NCI-H774 (cell line): ENCODE data around the gene PRMT2.
"Not testable (repeated sequence)": the region's sequence is repeated elsewhere in the genome, so short reads cannot be mapped to it uniquely, and the experiment has no call there.

Source experiments
- DNase-seq: peaks from one replicate; lab custom pipeline; 2025; lab: John Stamatoyannopoulos, UW

The PRMT2 gene

DNA sequence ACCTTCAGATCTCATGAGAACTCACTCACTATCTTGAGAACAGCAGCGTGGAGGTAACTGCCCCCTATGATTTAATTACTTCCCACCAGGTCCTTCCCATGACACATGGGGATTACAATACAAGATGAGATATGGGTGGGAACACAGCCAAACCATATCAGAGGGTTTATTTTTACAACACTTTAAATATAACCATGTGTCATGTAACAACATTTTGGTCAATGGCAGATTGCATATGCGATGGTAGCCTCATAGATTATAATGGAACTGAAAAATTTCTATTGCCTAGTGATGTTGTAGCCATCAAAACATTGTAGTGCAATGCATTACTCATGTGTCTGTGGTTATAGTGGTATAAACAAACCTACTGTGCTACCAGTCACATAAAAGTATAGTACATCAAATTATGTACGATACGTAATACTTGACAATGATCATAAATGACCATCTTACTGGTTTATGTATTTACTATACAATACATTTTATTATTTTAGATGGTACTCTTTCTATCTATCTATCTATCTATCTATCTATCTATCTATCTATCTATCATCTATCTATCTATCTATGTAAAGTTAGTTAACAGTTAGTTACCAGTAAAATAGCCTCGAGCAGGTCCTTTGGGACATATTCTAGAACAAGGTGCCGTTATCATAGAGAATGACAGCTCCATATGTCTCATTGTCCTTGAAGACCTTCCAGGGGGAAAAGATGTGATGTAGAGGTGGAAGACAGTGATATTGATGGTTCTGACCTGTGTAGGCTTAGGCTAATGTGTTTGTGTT is 18.0 kb upstream of the PRMT2 start:
- no peak for DNase-seq

DNA sequence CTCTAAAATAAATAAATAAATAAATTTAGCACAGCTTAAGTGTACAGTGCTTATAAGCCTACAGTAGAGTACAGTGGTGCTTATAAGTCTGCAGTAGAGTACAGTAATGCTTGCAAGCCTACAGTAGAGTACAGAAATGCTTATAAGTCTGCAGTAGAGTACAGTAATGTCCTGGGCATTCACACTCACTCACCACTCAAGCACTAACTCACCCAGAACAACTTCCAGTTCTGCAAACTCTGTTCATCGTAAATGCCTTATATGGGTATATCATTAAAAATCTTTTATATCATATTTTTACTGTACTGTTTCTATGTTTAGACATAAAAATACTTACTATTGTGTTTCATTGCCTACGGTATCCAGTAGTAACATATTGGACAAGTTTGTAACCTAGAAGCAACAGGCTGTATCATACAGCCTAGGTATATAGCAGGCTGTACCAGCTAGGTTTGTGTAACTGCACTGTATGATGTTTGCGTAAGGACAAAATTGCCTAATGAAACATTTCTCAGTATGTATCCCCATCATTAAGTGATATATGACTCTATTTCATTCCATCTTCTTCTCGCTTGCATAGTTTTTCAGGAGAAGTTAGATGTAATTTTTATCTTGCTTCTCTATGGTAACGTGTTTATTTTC is 16.6 kb upstream of the PRMT2 start:
- no peak for DNase-seq

DNA sequence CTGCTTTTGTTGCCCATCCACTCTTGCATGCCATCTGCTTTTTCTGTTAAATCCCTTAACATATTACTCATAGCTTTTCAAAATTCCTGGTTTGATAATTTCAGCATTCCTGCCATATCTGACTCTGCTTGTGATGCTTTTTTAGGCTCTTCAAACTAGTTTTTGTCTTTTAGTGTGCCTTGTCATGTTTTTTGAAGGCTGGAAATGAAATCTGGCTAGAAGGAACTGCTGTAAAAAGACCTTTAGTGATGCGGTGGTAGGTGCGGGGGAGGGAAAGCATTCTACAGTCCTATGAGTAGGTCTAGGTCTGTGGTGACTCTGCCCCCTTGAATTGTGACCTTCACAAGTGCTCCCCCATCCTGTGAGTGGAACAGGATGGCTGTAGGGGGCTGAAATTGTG is 15.6 kb upstream of the PRMT2 start:
- no peak for DNase-seq

DNA sequence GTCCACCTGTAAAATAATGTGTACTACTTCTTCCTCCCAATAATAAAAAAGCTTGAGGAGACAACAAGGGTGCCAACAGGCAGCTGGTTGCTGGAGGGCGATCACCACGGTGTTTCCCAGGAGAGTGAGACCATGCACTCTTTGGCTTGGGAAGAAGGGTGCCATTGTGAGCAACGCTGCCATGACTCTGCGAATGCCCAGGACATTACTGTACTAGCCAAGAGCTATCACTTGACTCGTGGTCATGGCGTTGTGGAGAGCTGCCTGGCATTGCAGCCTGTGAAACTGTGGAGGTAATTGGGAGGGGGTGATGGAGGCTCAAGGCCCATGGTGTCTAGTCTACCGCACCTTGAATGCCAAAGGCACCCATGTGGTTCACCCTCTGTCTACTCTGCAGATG is 14.6 kb upstream of the PRMT2 start:
- DNase-seq, result no peak

DNA sequence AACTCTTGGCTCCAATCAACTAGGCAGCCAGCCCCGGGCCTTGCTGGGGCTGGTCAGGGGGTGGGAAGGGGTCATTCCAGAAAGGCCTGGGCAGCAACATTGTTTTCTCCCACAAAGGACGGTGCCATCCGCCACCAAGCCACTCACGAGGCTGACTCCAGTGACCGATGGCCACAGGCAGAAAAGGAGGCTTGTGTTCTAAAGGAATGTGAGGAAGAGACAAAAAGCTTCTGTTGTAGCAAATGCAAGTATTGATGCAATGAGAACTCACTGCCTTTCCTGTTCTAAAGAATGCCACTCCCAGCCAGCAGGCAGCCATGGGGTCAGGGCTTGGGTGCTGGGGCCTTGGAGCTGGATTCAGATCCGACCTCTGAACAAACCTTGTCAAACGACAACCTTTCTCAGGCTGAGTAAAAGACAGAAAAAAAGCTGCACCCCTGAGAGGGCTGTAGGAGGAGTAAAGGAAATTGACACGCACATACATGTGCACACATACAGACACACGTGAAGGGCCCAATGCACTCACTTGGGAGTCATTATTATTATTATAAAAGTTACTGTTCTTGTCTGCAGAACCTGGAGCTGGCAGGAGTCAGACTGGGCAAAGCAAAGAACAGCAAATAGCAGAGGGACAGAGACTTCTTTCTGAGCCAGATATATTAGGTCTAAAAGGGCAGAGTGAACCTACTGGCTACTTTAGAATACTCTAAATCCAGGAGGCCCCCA is 13.9 kb upstream of the PRMT2 start:
- no peak for DNase-seq

DNA sequence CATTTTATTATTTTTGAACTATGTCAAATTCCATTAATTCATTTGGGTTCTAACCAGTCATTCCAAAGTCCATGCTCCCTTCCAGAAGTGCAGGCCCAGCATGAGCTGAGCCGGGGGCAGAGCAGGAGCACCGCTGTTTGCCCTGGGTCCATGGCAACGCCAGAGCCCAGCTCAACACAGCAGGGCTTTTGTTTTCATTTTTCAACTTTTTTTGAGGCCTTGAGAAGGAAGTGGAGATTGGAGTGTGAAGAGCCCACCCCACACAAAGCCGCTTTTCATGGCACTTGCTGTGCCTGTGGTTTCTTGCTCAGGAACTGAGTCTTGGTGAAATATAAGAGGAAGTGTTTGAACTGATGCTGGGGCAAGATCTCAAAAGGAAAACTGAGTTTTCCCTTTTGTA is 13.2 kb upstream of the PRMT2 start:
- DNase-seq, result no peak

DNA sequence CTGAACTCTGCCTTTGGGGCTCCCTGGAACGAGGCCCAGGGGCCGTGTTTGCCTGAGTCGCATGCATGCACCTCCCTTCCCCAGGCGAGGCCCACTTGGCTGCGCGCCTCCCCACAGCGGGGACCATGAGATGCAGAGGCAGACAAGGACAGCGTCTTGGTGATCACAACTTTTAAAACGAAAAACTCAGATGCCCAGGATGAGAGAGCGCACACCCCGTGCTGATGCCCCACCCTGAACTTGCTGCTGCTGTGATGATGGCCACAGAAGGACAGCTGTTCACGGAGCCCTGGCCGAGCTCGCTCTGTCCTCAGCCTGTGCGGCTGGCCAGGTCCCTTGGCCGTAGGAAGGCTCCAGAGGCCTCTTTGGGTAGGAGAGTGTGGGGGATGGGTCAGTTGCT is 11.4 kb upstream of the PRMT2 start:
- no peak for DNase-seq

DNA sequence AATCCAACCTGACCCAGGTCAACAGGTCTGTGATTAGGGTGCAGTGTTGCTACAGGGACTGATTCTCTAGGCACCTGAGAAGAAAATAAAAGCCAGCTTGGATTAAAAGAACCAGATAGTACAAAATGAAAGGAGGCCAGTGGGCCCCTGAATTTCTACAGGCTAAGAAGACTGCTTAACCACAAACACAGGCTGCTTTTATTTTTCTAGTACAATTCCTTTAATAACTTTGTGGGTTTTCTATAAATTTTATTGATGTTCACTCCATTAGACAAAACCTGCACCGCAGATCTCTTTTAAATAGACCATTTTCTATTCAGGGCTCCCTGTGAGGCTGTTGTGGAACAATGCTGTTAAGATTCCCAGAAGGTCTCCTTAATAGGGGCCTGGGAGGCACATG is 9.7 kb upstream of the PRMT2 start:
- no peak for DNase-seq

DNA sequence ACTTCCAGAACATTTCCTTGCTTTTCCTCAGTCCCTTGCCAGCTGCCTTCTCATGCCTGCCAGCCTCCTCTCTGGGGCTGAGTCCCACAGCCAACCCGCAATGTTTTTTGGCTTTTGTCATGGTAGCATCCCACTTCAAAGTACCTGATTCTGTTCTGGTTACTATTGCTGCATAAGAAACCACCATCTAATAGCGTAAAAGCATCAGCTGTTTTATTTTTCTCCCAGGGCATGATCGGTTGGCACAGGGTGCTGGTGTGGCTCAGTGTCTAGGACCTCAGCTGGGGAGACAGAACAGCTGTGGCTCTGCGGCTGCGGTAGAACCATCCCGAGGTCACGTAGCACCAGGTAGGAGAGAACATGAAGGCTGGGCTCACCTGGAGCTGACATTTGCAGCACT is 8.9 kb upstream of the PRMT2 start:
- DNase-seq, result no peak

DNA sequence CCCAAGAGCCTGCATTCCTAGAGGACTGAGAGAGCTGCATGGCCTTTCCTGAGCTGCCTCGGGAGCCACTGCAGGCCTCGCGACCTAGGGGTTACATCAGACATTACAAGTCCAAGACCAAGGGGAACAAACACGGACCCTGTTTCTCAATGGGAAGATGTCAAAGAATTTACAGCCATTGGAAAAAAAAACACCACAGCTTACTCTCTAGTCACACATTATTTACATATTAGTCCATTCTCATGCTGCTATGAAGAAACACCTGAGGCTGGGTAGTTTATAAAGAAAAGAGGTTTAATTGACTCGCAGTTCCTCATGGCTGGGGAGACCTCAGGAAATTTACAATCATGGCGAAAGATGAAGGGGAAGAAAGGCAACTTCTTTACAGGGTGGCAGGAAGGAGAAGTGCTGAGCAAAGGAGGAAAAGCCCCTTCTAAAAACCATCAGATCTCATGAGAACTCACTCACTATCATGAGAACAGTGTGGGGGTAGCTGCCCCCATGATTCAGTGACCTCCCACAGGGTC is 8.4 kb upstream of the PRMT2 start:
- no peak for DNase-seq

DNA sequence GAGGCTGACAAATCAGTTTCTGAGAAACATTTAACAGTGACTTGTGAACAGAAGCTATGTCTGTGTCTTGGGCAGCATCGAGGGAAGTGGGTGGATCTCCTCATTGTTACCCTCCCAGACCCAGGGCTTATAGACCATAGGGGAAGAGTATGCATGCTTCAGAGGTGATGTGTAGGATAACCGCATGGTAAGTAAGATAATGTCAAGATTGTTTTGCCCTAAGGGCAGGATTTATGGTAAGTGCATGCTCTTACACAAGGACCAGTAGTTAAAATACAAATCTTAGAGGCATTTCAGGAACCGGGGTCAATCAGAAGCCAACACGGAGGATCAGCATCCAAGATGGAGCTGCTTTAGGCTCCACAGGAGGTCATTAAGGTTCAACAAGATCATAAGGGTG is 7.7 kb upstream of the PRMT2 start:
- no peak for DNase-seq

DNA sequence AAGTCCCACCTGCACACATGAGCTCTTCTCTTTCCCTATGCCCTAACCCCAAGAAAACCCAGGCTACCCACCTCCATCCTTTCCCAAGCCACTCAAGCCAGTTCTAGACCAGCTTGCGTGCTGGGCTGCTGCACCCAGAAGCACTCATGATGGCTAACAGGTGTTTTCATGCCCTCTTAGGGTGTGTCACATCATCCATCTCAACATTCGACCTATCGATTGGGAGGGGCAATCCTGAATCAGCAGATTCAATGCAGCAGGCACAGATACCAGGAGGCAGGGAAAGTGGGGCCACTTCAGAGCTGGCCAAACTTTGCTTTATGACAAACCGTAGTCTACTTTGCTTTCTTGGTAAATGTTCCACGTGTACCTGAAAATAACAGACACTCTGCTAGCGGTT is 6.6 kb upstream of the PRMT2 start:
- DNase-seq, result no peak

DNA sequence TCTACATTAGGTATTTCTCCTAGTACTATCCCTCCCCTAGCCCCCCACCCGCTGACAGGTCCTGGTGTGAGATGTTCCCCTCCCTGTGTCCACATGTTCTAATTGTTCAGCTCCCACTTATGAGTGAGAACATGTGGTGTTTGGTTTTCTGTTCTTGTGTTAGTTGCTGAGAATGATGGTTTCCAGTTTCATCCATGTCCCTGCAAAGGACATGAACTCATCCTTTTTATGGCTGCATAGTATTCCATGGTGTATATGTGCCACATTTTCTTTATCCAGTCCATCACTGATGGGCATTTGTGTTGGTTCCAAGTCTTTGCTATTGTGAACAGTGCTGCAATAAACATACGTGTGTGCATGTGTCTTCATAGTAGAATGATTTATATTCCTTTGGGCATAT is 4.6 kb upstream of the PRMT2 start:
- DNase-seq, result not testable (repeated sequence)

DNA sequence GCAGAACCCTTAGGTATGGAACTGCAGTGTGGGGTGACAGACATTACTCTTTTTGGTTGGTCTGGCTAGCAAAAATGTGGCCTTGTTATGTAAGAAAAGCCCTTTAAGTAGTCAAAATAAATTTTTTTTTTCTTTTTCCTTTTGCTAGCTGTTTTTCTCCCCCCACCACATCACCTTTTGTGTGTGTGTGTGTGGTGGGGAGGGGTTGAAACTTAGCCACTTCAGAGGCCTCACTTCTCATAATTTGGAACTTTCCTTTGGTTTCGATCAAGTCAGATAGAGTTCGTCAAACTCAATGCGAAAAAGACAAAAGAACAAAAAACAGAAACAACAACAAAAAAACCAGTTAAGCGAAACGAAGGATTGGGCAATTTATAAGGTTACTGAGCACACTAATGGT is 1.9 kb upstream of the PRMT2 start:
- no peak for DNase-seq

DNA sequence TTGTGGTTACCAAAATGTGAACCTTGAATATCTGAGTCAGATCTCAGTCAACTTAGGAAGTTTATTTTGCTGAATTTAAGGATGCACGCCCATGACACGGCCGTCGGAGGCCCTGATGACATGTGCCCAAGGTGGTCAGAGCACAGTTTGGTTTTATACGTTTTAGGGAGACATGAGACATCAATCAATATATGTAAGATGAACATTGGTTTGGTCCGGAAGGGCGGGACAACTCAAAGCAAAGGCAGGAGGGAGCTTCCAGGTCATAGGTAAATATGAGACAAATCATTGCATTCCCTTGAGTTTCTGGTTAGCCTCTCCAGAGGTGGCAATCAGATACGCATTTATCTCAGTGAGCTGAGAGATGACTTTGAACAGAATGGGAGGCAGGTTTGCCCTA is 1.0 kb upstream of the PRMT2 start:
- DNase-seq, result no peak

DNA sequence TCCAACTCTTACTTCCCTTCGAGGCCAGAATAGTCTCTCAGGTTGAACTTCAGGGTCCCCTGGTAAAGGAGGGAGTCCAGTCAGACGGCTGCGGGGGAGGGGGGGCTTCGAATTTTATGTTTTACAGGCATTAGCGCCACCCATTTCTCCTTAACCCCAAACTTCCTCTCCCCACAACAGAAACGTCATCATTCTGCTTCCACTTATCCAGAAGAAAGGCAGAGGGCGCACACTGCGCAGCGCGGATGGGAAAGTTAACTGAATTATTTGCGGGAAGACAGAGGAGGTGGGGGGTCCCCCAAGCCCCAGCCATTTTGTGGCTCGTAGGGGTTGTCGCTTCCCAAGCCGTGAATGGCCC is 529 bp upstream of the PRMT2 start:
- peak; percentile 18 for DNase-seq

DNA sequence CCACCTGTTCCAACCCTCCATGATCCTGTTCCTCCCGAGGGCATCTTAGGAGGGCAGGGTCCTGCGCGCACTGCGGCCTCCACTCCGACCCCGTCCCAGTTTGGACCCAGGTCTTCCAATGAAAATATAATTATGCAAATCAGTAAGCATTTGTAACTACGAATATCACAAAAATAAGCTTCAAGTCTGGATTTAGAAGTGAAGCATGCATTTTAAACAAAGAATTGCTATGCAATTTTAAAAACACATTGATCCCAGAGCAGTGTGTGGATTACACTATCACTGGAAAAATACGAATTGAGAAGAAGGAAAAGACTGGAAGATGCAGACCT is 673 bp downstream of the PRMT2 start:
- no peak for DNase-seq

DNA sequence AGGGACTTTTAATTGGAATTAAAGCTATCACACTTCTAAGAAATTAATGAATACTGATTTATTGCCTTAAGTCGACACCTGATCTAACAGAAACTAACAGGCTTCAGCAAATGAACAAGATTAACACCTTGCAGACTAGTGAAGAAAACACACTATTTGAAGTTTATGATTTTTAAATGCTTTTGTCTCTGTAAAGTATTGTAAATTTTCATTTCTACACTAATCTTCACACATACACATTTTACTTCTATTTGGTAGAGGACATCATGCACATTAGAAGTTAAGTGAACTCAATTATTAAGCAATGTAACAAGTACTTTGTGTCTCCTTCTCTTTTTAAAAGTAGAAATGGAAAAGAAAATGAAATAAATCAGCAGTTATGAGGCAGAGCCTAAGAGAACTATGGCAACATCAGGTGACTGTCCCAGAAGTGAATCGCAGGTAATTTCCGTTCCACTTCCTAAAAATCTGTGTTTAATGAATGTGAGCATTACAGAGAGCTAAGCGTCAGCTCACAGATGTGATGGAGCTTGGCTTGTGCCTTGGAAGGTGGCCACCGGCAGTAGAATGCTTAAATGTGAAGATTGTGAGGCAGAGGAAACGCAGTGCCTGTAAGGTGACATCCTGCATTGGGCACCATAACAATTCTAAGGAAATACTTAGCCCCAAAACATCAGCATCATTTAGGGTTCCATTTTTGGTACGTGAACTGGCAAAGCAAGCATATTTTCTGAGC is 1.2 kb downstream of the PRMT2 start:
- DNase-seq, result no peak

DNA sequence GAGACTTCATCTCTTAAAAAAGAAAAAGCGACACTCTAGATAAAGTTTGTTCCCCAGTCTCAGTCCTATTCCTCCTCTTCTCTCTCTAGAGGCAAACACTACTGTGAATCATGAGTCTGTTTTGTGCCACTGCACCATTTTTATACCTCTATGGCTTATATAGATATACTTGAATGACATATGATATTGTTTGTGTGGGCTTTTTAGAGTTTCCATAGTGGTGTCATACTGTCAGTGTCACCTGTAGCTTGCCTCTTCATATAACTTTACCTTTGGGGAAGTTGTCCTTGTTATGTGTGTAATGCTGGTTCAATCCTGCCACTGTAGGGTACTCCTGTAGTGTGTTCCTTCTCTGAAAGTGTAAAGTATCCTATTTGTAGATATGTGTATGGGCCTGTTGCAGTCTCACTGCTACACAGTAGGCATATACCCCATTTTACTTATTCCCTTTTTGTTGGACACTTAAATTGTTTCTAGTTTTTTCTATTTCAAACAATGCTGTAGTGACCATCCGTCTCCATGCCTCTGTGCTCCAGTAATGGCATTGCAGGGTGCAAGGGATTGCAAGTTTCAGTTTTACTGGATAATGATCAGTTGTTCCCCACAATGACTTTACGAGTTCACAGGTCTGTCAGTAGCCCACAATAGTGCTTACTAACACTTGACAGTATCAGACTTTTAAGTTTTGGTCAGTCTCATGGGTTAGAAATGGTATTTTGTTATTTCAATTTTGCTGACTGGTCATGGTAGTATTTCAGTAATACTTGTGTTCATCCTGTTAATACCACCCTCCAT is 2.7 kb downstream of the PRMT2 start:
- no peak for DNase-seq

DNA sequence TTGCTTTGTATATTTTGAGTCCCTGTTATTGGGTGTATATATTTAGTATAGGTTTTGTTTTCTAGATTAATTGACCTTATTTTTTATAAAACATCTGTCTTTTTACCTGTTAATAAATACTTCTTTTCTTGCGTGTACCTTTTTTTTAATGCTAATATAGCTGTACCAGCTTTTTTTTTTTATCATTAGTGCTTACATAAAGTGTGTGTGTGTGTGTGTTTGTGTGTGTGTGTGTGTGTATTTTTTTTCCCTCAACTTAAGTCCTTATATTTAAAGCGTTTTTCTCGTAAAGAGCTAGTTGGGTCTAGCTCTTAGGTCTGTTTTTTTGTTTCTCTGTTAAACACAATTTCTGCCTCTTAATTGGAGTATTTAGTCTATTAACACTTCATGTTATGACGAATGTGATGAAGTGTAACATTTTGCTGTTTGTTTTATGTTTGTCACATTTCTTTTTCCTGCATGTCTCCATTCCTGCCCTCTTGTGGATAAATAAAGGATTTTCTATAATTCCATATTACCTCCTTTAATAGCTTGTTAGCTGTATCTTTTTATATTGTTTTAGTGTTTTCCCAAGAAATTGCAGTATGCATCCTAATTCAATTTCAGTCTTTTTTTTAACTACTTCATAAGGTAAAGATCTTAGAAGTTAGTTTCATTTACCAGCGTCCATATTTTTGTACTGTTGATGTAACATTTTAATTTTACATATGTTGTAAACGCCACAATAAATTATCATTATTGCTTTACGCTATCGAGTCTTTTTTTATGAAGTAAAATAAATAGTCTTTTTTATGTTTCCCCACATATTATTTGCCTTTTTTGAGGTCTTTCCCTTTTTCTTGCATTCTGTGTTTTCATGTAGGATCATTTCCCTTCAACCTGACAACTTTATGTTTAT is 4.3 kb downstream of the PRMT2 start:
- no peak for DNase-seq

DNA sequence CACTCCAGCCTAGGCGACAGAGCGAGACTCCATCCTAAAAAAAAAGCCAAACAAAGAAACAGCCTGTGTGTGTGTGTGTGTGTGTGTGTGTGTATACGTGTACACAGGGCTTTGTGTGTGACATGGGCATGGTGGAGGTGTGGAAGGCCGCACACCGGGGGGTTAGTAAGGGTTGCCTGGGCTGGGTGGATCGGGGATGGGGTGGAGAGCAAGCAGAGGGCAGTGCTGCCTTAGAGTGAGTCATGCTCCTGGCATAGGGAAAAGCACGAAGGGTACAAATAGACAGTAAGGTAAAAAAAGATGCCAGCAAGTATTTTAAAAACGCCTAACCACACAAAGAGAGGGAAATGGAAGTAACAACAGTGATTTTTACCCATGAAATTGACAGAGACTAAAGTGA is 6.2 kb downstream of the PRMT2 start:
- no peak for DNase-seq
